ENCODE results near the gene DHRS13.

DHRS13 gene

GRCh38 chr17:28891201-28891600 is 11.7 kb downstream of the DHRS13 start:
- no peak for DNase-seq (ENCODE audit: low read depth)
- no peak overlapping the region for H3K4me3 ChIP-seq (replicated peaks; ENCODE audit: low read depth, low read length)
- TF ChIP-seq CTCF (IDR thresholded peaks at IDR 0.05; ENCODE audit: low read length, missing control alignments) = no peak

- no peak for TF ChIP-seq CTCF (IDR thresholded peaks at IDR 0.05; ENCODE audit: low read length, missing control alignments)
- no peak overlapping the region for H3K4me3 ChIP-seq (replicated peaks; ENCODE audit: low read depth, low read length)
- DNase-seq (ENCODE audit: low read depth) = no peak
Measured at GRCh38 chr17:28889996-28890395, 12.9 kb downstream of the DHRS13 start.

GRCh38 chr17:28888832-28889231 is 14.0 kb downstream of the DHRS13 start:
- no peak for DNase-seq (ENCODE audit: low read depth)
- no peak for TF ChIP-seq CTCF (IDR thresholded peaks at IDR 0.05; ENCODE audit: low read length, missing control alignments)
- H3K4me3 ChIP-seq (replicated peaks; ENCODE audit: low read depth, low read length) = no peak overlapping the region

GRCh38 chr17:28887871-28888471 is 14.9 kb downstream of the DHRS13 start:
- TF ChIP-seq CTCF (IDR thresholded peaks at IDR 0.05; ENCODE audit: low read length, missing control alignments) = no peak
- no peak overlapping the region for H3K4me3 ChIP-seq (replicated peaks; ENCODE audit: low read depth, low read length)
- DNase-seq (ENCODE audit: low read depth) = no peak

- no peak for TF ChIP-seq CTCF (IDR thresholded peaks at IDR 0.05; ENCODE audit: low read length, missing control alignments)
- no peak for DNase-seq (ENCODE audit: low read depth)
- no peak overlapping the region for H3K4me3 ChIP-seq (replicated peaks; ENCODE audit: low read depth, low read length)
Measured at GRCh38 chr17:28885951-28886350, 16.9 kb downstream of the DHRS13 start.

GRCh38 chr17:28885363-28885762 is 17.5 kb downstream of the DHRS13 start:
- H3K4me3 ChIP-seq (replicated peaks; ENCODE audit: low read depth, low read length) = no peak overlapping the region
- no peak for DNase-seq (ENCODE audit: low read depth)
- TF ChIP-seq CTCF (IDR thresholded peaks at IDR 0.05; ENCODE audit: low read length, missing control alignments) = no peak

GRCh38 chr17:28883967-28884702 is 18.7 kb downstream of the DHRS13 start:
- TF ChIP-seq CTCF (IDR thresholded peaks at IDR 0.05; ENCODE audit: low read length, missing control alignments) = no peak
- no peak overlapping the region for H3K4me3 ChIP-seq (replicated peaks; ENCODE audit: low read depth, low read length)
- no peak for DNase-seq (ENCODE audit: low read depth)

Data from fibroblast of pulmonary artery (primary cell).